ENCODE measurements around the gene GPR31.
"Not testable (repeated sequence)": the region's sequence is repeated elsewhere in the genome, so short reads cannot be mapped to it uniquely, and the experiment has no call there.

GPR31 gene

DNA sequence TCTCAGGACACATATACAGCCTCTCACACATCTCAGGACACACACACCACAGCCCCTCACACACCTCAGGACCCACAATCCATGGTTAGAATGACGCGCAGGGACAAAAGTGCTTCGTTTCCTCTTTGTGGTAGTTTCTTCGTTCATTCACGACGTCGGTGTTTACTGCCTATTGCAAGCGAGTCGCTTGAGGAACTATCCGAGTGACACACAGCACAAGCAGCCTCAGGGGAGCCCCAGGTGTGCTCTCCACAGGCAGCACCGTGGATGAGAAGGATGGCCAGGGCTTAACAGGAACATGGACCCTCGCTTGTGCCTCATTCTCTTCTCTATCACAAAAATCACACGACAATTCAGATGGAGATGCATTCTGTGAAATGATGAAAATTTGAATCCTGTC lies 12.1 kb upstream of the GPR31 start:
- not testable (repeated sequence) for H3K27me3 ChIP-seq (ENCODE audit: control insufficient read depth, insufficient read depth, low read length); H3K27ac ChIP-seq; H3K36me3 ChIP-seq (ENCODE audit: control insufficient read depth, insufficient read depth, low read length); H3K79me2 ChIP-seq; H3K9ac ChIP-seq; H2AFZ ChIP-seq; H3K9me3 ChIP-seq (ENCODE audit: control insufficient read depth, low read length); H3K4me2 ChIP-seq (ENCODE audit: low read length); H3K4me3 ChIP-seq (ENCODE audit: low read depth, low read length); H3K4me1 ChIP-seq

DNA sequence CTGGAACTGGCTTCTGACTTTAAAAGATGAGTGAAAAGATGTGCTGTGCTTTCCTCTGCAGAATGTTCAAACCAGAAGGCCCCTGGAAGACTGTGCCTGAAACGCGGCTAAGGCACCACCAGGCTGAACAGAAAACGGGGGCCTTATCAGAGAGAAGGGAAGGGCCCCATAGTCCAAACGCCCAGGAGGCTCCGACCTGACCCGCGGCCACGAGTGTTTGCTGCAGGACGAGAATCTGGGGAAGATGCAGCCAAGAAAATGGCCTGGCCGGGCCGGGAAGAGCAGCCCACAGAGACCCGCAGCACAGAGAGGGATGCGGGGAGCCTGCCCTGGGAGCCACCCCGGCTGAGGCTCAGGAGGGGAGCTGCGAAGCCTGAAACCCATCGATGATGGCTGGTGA lies 10.5 kb upstream of the GPR31 start:
- H3K4me2 ChIP-seq (ENCODE audit: low read length); H2AFZ ChIP-seq; H3K79me2 ChIP-seq; H3K9me3 ChIP-seq (ENCODE audit: control insufficient read depth, low read length); H3K4me1 ChIP-seq; H3K27ac ChIP-seq; H3K27me3 ChIP-seq (ENCODE audit: control insufficient read depth, insufficient read depth, low read length); H3K4me3 ChIP-seq (ENCODE audit: low read depth, low read length); H3K9ac ChIP-seq; H3K36me3 ChIP-seq (ENCODE audit: control insufficient read depth, insufficient read depth, low read length): not testable (repeated sequence)

DNA sequence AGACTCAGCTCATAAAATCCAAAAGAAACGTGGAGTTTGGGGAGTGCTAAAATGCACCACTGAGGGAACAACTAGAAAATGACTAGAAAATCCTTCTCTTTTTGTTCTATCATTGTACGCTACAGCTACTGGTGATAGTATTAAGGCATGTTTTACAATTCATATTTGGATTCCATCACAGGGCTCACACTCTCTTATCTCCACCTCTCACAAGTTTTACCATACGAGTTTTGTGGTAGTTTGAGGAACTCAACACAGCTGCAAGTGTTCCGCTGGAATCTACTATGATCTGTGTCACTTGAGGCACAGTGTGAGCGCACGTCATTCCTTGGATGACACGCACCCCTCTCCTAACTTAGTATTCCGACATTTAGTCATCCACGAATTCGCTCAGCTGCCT lies 9.9 kb upstream of the GPR31 start:
- H3K4me2 ChIP-seq (ENCODE audit: low read length); H3K4me1 ChIP-seq; H3K9ac ChIP-seq; H2AFZ ChIP-seq; H3K4me3 ChIP-seq (ENCODE audit: low read depth, low read length); H3K27me3 ChIP-seq (ENCODE audit: control insufficient read depth, insufficient read depth, low read length); H3K27ac ChIP-seq; H3K9me3 ChIP-seq (ENCODE audit: control insufficient read depth, low read length); H3K79me2 ChIP-seq; H3K36me3 ChIP-seq (ENCODE audit: control insufficient read depth, insufficient read depth, low read length): not testable (repeated sequence)

DNA sequence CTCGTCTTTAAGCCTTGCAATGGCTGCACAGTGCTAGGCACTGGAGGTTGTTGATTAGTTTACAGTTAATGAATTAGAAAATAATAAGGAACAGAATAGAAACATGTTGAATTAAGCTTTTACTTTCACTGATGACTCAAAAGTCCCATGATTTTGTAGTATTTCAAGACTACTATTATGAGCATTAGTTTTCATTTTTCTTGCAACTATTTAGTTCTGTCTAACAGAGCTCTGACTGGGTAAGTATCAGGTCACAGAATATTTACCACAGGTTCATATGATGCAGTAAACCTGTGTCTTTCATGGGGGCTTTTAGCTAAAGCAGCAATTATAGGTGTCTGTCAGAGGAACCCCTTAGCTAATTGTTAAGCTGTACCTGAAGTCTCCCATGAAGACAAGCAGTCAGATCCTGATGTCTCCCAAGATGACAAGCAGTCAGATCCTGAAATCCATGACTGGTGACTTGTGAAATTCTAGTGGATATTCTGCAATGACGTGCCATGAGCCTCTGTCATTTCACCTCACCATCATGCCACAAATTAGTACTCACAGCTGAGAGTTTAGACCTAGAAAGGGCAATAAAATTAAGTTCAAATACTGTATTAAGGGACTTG lies 8.2 kb upstream of the GPR31 start:
- Histone ChIP-seq H2AFZ (no peak overlapping the region), H3K27me3 (ENCODE audit: control insufficient read depth, insufficient read depth, low read length) (no peaks in the 10 kb centered on the region), H3K4me2 (ENCODE audit: low read length) (no peak overlapping the region), H3K9ac (no peak overlapping the region), H3K79me2 (no peaks in the 10 kb centered on the region), H3K4me3 (ENCODE audit: low read depth, low read length) (no peak overlapping the region), H3K4me1 (no peaks in the 10 kb centered on the region), H3K36me3 (ENCODE audit: control insufficient read depth, insufficient read depth, low read length) (no peaks in the 10 kb centered on the region), H3K9me3 (ENCODE audit: control insufficient read depth, low read length) (no peaks in the 10 kb centered on the region), H3K27ac (no peak overlapping the region)
- TF ChIP-seq, protein P1, sequence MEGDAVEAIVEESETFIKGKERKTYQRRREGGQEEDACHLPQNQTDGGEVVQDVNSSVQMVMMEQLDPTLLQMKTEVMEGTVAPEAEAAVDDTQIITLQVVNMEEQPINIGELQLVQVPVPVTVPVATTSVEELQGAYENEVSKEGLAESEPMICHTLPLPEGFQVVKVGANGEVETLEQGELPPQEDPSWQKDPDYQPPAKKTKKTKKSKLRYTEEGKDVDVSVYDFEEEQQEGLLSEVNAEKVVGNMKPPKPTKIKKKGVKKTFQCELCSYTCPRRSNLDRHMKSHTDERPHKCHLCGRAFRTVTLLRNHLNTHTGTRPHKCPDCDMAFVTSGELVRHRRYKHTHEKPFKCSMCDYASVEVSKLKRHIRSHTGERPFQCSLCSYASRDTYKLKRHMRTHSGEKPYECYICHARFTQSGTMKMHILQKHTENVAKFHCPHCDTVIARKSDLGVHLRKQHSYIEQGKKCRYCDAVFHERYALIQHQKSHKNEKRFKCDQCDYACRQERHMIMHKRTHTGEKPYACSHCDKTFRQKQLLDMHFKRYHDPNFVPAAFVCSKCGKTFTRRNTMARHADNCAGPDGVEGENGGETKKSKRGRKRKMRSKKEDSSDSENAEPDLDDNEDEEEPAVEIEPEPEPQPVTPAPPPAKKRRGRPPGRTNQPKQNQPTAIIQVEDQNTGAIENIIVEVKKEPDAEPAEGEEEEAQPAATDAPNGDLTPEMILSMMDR (IDR thresholded peaks at IDR 0.05), result no peak

DNA sequence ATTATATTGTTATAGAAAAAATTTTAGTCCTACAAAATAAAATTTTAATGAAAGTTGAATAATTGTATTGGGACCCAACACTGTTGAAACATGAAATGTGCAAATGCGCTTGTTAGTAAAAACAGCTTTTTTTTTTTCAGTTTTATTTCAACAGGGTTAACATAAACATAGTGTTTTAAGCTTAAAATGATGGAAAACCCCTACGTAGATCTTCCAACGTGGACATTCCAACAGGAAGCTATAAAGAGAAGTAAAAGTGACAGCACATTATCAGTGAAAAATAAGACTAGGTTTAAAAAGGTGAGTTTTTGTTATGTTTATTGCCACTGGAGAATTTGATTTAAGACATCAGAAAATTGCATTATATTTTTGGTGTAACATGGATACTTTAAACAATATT lies 6.5 kb upstream of the GPR31 start:
- no peak overlapping the region for H2AFZ ChIP-seq
- no peaks in the 10 kb centered on the region for H3K79me2 ChIP-seq
- H3K4me2 ChIP-seq (ENCODE audit: low read length), result no peak overlapping the region
- H3K4me3 ChIP-seq (ENCODE audit: low read depth, low read length), result no peak overlapping the region
- no peaks in the 10 kb centered on the region for H3K4me1 ChIP-seq
- H3K27me3 ChIP-seq (ENCODE audit: control insufficient read depth, insufficient read depth, low read length), result no peaks in the 10 kb centered on the region
- no peak overlapping the region for H3K9ac ChIP-seq
- TF ChIP-seq, protein P1 (IDR thresholded peaks at IDR 0.05), result no peak
- H3K36me3 ChIP-seq (ENCODE audit: control insufficient read depth, insufficient read depth, low read length), result no peaks in the 10 kb centered on the region
- no peaks in the 10 kb centered on the region for H3K9me3 ChIP-seq (ENCODE audit: control insufficient read depth, low read length)
- no peak overlapping the region for H3K27ac ChIP-seq

DNA sequence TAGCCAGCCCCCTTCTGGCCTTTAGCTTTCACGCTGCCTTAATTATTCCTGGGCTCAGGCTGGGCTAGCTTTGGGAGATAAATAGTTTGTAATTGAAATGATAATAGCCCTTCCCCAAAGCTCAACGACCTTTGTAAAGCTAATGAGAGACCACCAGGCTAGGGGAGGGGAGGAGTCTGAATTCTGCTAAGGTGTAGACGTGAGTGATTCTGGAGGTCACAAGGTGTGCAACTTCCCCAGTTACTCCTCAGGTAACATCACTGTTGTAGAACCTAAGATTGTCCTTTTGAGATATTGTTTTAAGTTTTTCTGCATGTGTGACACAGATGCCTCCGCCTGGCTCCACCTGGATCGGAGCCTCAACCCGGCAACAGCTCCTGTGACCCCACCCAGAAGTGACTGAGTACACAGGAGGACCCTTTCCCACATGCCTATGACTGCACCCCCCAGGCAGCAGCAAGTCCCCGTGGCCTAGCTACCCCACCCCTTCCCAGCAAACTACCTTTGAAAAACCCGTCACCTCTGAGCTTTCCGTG lies 5.8 kb upstream of the GPR31 start:
- H3K9ac ChIP-seq, result no peak overlapping the region
- H3K27me3 ChIP-seq (ENCODE audit: control insufficient read depth, insufficient read depth, low read length), result no peaks in the 10 kb centered on the region
- no peak overlapping the region for H2AFZ ChIP-seq
- H3K27ac ChIP-seq, result no peak overlapping the region
- H3K79me2 ChIP-seq, result no peaks in the 10 kb centered on the region
- H3K4me1 ChIP-seq, result no peaks in the 10 kb centered on the region
- H3K36me3 ChIP-seq (ENCODE audit: control insufficient read depth, insufficient read depth, low read length), result no peaks in the 10 kb centered on the region
- no peaks in the 10 kb centered on the region for H3K9me3 ChIP-seq (ENCODE audit: control insufficient read depth, low read length)
- no peak overlapping the region for H3K4me2 ChIP-seq (ENCODE audit: low read length)
- no peak overlapping the region for H3K4me3 ChIP-seq (ENCODE audit: low read depth, low read length)
- TF ChIP-seq, protein P1 (IDR thresholded peaks at IDR 0.05), result no peak
